K562 (cell line): ENCODE data around the gene SLC39A13. TPM values are rescaled to one million over a fixed set of nuclear protein-coding genes. Genes with fewer than 3 reads are reported as not detected.

Source experiments
- EWSR1 ChIP-seq: fragments of 450-650 bp; IDR thresholded peaks from 2 replicates; pipeline ENCODE4 v1.6.1; 2018; ENCODE audit warnings: borderline replicate concordance, mild to moderate bottlenecking, low read depth, moderate library complexity; ENCODE audit not compliant: partially characterized antibody
- GABPB2 ChIP-seq: fragments of 250-450 bp; sonication (Bioruptor Pico); conservative IDR thresholded peaks from 2 replicates; pipeline ENCODE4 v1.5.1; 2021; ENCODE audit warnings: mild to moderate bottlenecking
- IRF1 ChIP-seq: sonication (generic); formaldehyde crosslinking; IDR thresholded peaks from 2 replicates; pipeline ENCODE4 v1.8.0; 2022; ENCODE audit warnings: missing genetic modification reagents, mild to moderate bottlenecking, borderline replicate concordance
- MITF ChIP-seq: IDR thresholded peaks from 2 replicates; pipeline ENCODE4 v1.6.1; 2014; ENCODE audit warnings: antibody characterized with exemption
- MTA3 ChIP-seq: fragments of 450-650 bp; formaldehyde crosslinking; IDR thresholded peaks from 2 replicates; pipeline ENCODE4 v1.6.1; 2017; ENCODE audit warnings: mild to moderate bottlenecking, borderline replicate concordance
- NELFE ChIP-seq: IDR thresholded peaks from 2 replicates; pipeline ENCODE4 v1.6.1; 2011; ENCODE audit warnings: mild to moderate bottlenecking; ENCODE audit not compliant: insufficient read depth, insufficient read length
- POLR2AphosphoS5 ChIP-seq: IDR thresholded peaks from 2 replicates; pipeline ENCODE4 v1.6.1; 2011; ENCODE audit warnings: mild to moderate bottlenecking, low read depth, low read length, moderate library complexity; ENCODE audit not compliant: control insufficient read depth, insufficient read depth
- RBM14 ChIP-seq: fragments of 200-400 bp; formaldehyde crosslinking; IDR thresholded peaks from 2 replicates; pipeline ENCODE4 v1.6.1; 2018; ENCODE audit warnings: low read depth, mild to moderate bottlenecking, low read length, moderate library complexity, borderline replicate concordance; ENCODE audit not compliant: insufficient read depth
- SRSF9 ChIP-seq: fragments of 200-400 bp; formaldehyde crosslinking; IDR thresholded peaks from 2 replicates; pipeline ENCODE4 v1.6.1; 2017; ENCODE audit warnings: low read depth, low read length, borderline replicate concordance
- ZBTB33 ChIP-seq: sonication (generic); formaldehyde crosslinking; IDR thresholded peaks from 2 replicates; pipeline ENCODE4 v1.8.1; 2023; ENCODE audit warnings: mild to moderate bottlenecking, missing genetic modification reagents
- polyA plus RNA-seq, 8 experiments: library from polyadenylated mRNA; depleted of rRNA in 4 of 8; stranded (reverse) in 5 of 8; unstranded in 3 of 8; fragments of >200 nt; fragmentation: Nextera tagmentation in 2 of 8; fragmentation: Illumina TruSeq in 1 of 8; extraction: Ambion mirVana in 2 of 8; extraction: Trizol in 1 of 8; gene quantifications; 2 replicates each; pipeline versions ENCODE4 v1.2.1 to v1.2.3, GENCODE V29; 2011 to 2014; ENCODE audit warnings: inconsistent platforms in 1 of 8, missing spikeins in 1 of 8
- total RNA-seq, 7 experiments: library from RNA; depleted of rRNA in 6 of 7; stranded (reverse); fragments of >200 nt in 6 of 7; fragmentation: Illumina TruSeq in 2 of 7; extraction: Trizol in 2 of 7; gene quantifications; 2 replicates each; pipeline versions ENCODE4 v1.2.1 to v1.2.3, GENCODE V29; 2011 to 2021; ENCODE audit warnings: low replicate concordance in 1 of 7
- TF ChIP-seq, protein P1 (sequence below), 2 experiments: fragments of 450-650 bp; formaldehyde crosslinking in 1 of 2; IDR thresholded peaks; 2 replicates each; pipeline versions ENCODE4 v1.4.0 to v1.6.1; 2014 to 2020; ENCODE audit warnings: mild to moderate bottlenecking in 2 of 2, borderline replicate concordance in 1 of 2, low read depth in 1 of 2

Gene SLC39A13
- total and polyA plus RNA-seq, 9 of the 15 experiments (the other 6 are each of a cell fraction or from before 2014, with no cell fraction given): 0.17 to 15.9 (median 3.2) TPM

DNA sequence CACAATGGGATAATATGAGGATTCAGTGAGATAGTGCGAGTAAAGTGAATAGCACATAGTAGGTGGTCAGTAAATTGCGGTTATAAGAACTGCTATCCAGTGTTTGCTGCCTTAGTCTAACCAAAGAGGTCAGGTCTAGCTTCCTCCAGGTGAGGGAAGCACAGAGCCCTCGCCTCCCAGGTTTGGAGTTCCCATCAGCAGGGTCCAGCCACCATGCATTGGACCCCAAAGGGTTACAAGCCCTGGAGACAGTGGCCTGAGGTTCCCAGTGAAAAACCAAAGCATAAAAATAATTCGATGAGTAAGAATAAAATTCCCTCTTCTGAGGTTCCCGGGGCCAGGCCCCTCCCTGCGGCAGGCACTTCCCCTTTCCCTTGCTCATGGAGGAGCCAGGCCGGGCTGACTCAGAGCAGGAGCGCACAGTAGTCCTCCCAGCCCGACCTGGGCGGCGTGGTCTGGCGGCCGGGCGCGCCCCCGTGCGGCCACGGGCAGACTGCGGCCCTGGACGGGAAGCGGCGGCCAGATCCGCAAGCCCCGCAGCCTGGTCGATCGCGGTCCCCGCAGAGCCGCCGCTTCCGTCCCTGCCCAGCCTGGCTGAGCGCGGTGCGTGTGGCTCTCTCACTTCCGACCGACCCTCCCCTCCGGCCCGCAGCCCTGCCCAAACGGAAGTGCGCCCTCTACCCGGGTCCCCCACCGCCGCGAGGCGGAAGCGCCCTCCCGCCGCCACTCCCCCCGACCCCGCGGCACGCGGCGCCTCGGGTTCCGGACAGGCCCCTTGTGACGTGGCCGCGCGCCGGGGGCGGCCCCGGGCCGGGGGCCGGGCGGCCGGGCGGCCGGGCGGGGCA, at the start of gene SLC39A13 (continued):
- TF ChIP-seq, protein P1, sequence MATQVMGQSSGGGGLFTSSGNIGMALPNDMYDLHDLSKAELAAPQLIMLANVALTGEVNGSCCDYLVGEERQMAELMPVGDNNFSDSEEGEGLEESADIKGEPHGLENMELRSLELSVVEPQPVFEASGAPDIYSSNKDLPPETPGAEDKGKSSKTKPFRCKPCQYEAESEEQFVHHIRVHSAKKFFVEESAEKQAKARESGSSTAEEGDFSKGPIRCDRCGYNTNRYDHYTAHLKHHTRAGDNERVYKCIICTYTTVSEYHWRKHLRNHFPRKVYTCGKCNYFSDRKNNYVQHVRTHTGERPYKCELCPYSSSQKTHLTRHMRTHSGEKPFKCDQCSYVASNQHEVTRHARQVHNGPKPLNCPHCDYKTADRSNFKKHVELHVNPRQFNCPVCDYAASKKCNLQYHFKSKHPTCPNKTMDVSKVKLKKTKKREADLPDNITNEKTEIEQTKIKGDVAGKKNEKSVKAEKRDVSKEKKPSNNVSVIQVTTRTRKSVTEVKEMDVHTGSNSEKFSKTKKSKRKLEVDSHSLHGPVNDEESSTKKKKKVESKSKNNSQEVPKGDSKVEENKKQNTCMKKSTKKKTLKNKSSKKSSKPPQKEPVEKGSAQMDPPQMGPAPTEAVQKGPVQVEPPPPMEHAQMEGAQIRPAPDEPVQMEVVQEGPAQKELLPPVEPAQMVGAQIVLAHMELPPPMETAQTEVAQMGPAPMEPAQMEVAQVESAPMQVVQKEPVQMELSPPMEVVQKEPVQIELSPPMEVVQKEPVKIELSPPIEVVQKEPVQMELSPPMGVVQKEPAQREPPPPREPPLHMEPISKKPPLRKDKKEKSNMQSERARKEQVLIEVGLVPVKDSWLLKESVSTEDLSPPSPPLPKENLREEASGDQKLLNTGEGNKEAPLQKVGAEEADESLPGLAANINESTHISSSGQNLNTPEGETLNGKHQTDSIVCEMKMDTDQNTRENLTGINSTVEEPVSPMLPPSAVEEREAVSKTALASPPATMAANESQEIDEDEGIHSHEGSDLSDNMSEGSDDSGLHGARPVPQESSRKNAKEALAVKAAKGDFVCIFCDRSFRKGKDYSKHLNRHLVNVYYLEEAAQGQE (IDR thresholded peaks at IDR 0.05; ENCODE audit: borderline replicate concordance): peak; percentile 93
- TF ChIP-seq, protein P1 (CRISPR knock-in tag; IDR thresholded peaks at IDR 0.05; ENCODE audit: low read depth): peak; percentile 85
- TF ChIP-seq POLR2AphosphoS5 (peak; percentile 28; the same call in 1 of the 2 replicates), GABPB2 (no peak), NELFE (no peak), IRF1 (no peak), RBM14 (no peak), SRSF9 (no peak), MTA3 (peak; percentile 96; the same call in 1 of the 2 replicates), EWSR1 (no peak), ZBTB33 (CRISPR knock-in tag) (peak; percentile 94), MITF (no peak)
